CD4-positive, alpha-beta T cell treated with Interleukin-2 at 100 ng/mL for 4 hours (primary cell): ENCODE data around the gene STUB1.

Source experiments
- DNase-seq: peaks from one replicate; pipeline ENCODE4 v3.0.0-alpha.2; 2020; ENCODE audit warnings: low spot score

STUB1 gene

GRCh38 chr16:667113-667779 lies 13.0 kb upstream of the STUB1 start:
- no peak for DNase-seq

GRCh38 chr16:667780-668518 lies 12.3 kb upstream of the STUB1 start, which contains the start of gene RHOT2:
Gene RHOT2, plus strand, starts transcription at chr16:668132. Its CDS starts 68 bp downstream, at chr16:668200.
- DNase-seq, result peak; percentile 92

GRCh38 chr16:668519-669171 lies 11.6 kb upstream of the STUB1 start:
- DNase-seq, result no peak

GRCh38 chr16:669666-670065 lies 10.5 kb upstream of the STUB1 start:
- no peak for DNase-seq

GRCh38 chr16:670485-671352 lies 9.5 kb upstream of the STUB1 start:
- DNase-seq, result no peak

- DNase-seq, result no peak
These were observed 8.7 kb upstream of the STUB1 start for GRCh38 chr16:671353-672131.

GRCh38 chr16:672371-672770 lies 7.8 kb upstream of the STUB1 start:
- DNase-seq, result no peak

- no peak for DNase-seq
These were observed 7.4 kb upstream of the STUB1 start for GRCh38 chr16:672851-673250.

- no peak for DNase-seq
These were observed 6.7 kb upstream of the STUB1 start for GRCh38 chr16:673399-673991.

GRCh38 chr16:674214-674881 lies 5.9 kb upstream of the STUB1 start:
- no peak for DNase-seq

- DNase-seq, result no peak
These were observed 5.0 kb upstream of the STUB1 start, which contains the start of gene RHBDL1 for GRCh38 chr16:674968-675883. Gene RHBDL1, plus strand, starts transcription at chr16:675671. Its CDS starts 120 bp downstream, at chr16:675791.

- DNase-seq, result no peak
These were observed 4.2 kb upstream of the STUB1 start for GRCh38 chr16:675884-676564.

- no peak for DNase-seq
These were observed 3.7 kb upstream of the STUB1 start for GRCh38 chr16:676565-676902.

- peak; percentile 44 for DNase-seq
These were observed 3.3 kb upstream of the STUB1 start for GRCh38 chr16:676913-677312.

- no peak for DNase-seq
These were observed 2.7 kb upstream of the STUB1 start for GRCh38 chr16:677316-678190.

GRCh38 chr16:678209-678857 lies 1.9 kb upstream of the STUB1 start:
- DNase-seq, result no peak
